ENCODE measurements around the gene CAMTA2. TPM values are rescaled to one million over a fixed set of nuclear protein-coding genes. Genes with fewer than 3 reads are reported as not detected.

CAMTA2 gene
- polyA plus RNA-seq, 1 donor from 2014 or later = 7.3 TPM

- peak overlapping the region; percentile 83 for H3K4me3 ChIP-seq (ENCODE audit: low read length)
- peak overlapping the region; percentile 92 for H3K9ac ChIP-seq (ENCODE audit: low read length)
- no peak for TF ChIP-seq CTCF (IDR thresholded peaks at IDR 0.05; ENCODE audit: poor library complexity, severe bottlenecking)
- no peak for TF ChIP-seq EP300 (conservative IDR thresholded peaks at IDR 0.05; ENCODE audit: poor library complexity, severe bottlenecking)
- no peak for TF ChIP-seq MXI1 (conservative IDR thresholded peaks at IDR 0.05; ENCODE audit: poor library complexity, severe bottlenecking)
- TF ChIP-seq EZH2 (IDR thresholded peaks at IDR 0.05; ENCODE audit: borderline replicate concordance, insufficient read depth, low read length, poor library complexity, severe bottlenecking) = no peak
- TF ChIP-seq RAD21 (conservative IDR thresholded peaks at IDR 0.05) = no peak
- TF ChIP-seq POLR2AphosphoS5 (IDR thresholded peaks at IDR 0.05) = peak; percentile 30
- TF ChIP-seq TAF1 (IDR thresholded peaks at IDR 0.05; ENCODE audit: low read depth) = peak; percentile 17
- no peak for TF ChIP-seq REST (IDR thresholded peaks at IDR 0.05; ENCODE audit: borderline replicate concordance)
- peak overlapping the region; percentile 75 for H2AFZ ChIP-seq (ENCODE audit: low read depth, low read length)
- H3F3A ChIP-seq (ENCODE audit: insufficient read depth, low read length, poor library complexity, severe bottlenecking) = no peaks in the 10 kb centered on the region
- H3K27ac ChIP-seq (ENCODE audit: low read length) = peak overlapping the region; percentile 97
- peak overlapping the region; percentile 86 for H3K4me2 ChIP-seq (ENCODE audit: low read length)
- no peaks in the 10 kb centered on the region for H3K9me2 ChIP-seq (ENCODE audit: insufficient read depth, low read length)
- no peaks in the 10 kb centered on the region for H3K27me3 ChIP-seq (ENCODE audit: insufficient read depth, low read depth, low read length)
- H3K9me3 ChIP-seq (ENCODE audit: low read length) = no peaks in the 10 kb centered on the region
- peaks cover 23% of the 10 kb centered on the region for H3K79me2 ChIP-seq (replicated peaks; ENCODE audit: insufficient read depth, low read length)
- no peaks in the 10 kb centered on the region for H3K36me3 ChIP-seq (ENCODE audit: insufficient read depth, low read length)
- no peaks in the 10 kb centered on the region for H4K20me1 ChIP-seq (ENCODE audit: insufficient read depth)
Observed at GRCh38 chr17:4940555-4941318, 46.7 kb downstream of the CAMTA2 start.

- H3K9me3 ChIP-seq (ENCODE audit: low read length) = no peaks in the 10 kb centered on the region
- H3K79me2 ChIP-seq (replicated peaks; ENCODE audit: insufficient read depth, low read length) = peaks cover 20% of the 10 kb centered on the region
- TF ChIP-seq CTCF (IDR thresholded peaks at IDR 0.05; ENCODE audit: poor library complexity, severe bottlenecking) = peak; percentile 35
- no peak for TF ChIP-seq EZH2 (IDR thresholded peaks at IDR 0.05; ENCODE audit: borderline replicate concordance, insufficient read depth, low read length, poor library complexity, severe bottlenecking)
- peak; percentile 15 for TF ChIP-seq EP300 (conservative IDR thresholded peaks at IDR 0.05; ENCODE audit: poor library complexity, severe bottlenecking)
- peak; percentile 50 for TF ChIP-seq SMC3 (conservative IDR thresholded peaks at IDR 0.05; ENCODE audit: poor library complexity)
- peak; percentile 52 for TF ChIP-seq TAF1 (IDR thresholded peaks at IDR 0.05; ENCODE audit: low read depth)
- TF ChIP-seq MXI1 (conservative IDR thresholded peaks at IDR 0.05; ENCODE audit: poor library complexity, severe bottlenecking) = peak; percentile 85
- TF ChIP-seq RAD21 (conservative IDR thresholded peaks at IDR 0.05) = peak; percentile 47
- TF ChIP-seq POLR2AphosphoS5 (IDR thresholded peaks at IDR 0.05) = peak; percentile 91
- TF ChIP-seq REST (IDR thresholded peaks at IDR 0.05; ENCODE audit: borderline replicate concordance) = peak; percentile 67
- peak within 1 kb of the TSS; percentile 92 for H3K9ac ChIP-seq (ENCODE audit: low read length)
- H2AFZ ChIP-seq (ENCODE audit: low read depth, low read length) = peak within 1 kb of the TSS; percentile 75
- peak within 1 kb of the TSS; percentile 97 for H3K27ac ChIP-seq (ENCODE audit: low read length)
- no peaks in the 10 kb centered on the region for H3K9me2 ChIP-seq (ENCODE audit: insufficient read depth, low read length)
- peak within 1 kb of the TSS; percentile 83 for H3K4me3 ChIP-seq (ENCODE audit: low read length)
- no peaks in the 10 kb centered on the region for H3F3A ChIP-seq (ENCODE audit: insufficient read depth, low read length, poor library complexity, severe bottlenecking)
- H3K36me3 ChIP-seq (ENCODE audit: insufficient read depth, low read length) = no peaks in the 10 kb centered on the region
- no peaks in the 10 kb centered on the region for H3K27me3 ChIP-seq (ENCODE audit: insufficient read depth, low read depth, low read length)
- no peaks in the 10 kb centered on the region for H4K20me1 ChIP-seq (ENCODE audit: insufficient read depth)
- peak within 1 kb of the TSS; percentile 86 for H3K4me2 ChIP-seq (ENCODE audit: low read length)
Observed at GRCh38 chr17:4939796-4940554, 47.5 kb downstream of the CAMTA2 start, which contains the start of the genes RNF167 and SLC25A11. RNF167 (plus strand) TSS chr17:4940268; CDS start chr17:4940910, 642 bp downstream. SLC25A11 (minus strand) TSS chr17:4940046; CDS start chr17:4939910, 136 bp downstream.
